ENCODE data around the gene SMAD3. TPM values are rescaled to one million over a fixed set of nuclear protein-coding genes. Genes with fewer than 3 reads are reported as not detected.

The SMAD3 gene
- polyA plus RNA-seq, 4 donors = 42.6 to 62.2 (median 49.6) TPM

- no peak for DNase-seq (ENCODE audit: low read depth in 4 of 4, low spot score in 2 of 4)
Observed at GRCh38 chr15:67035886-67036285, 29.5 kb upstream of the SMAD3 start.

DNA sequence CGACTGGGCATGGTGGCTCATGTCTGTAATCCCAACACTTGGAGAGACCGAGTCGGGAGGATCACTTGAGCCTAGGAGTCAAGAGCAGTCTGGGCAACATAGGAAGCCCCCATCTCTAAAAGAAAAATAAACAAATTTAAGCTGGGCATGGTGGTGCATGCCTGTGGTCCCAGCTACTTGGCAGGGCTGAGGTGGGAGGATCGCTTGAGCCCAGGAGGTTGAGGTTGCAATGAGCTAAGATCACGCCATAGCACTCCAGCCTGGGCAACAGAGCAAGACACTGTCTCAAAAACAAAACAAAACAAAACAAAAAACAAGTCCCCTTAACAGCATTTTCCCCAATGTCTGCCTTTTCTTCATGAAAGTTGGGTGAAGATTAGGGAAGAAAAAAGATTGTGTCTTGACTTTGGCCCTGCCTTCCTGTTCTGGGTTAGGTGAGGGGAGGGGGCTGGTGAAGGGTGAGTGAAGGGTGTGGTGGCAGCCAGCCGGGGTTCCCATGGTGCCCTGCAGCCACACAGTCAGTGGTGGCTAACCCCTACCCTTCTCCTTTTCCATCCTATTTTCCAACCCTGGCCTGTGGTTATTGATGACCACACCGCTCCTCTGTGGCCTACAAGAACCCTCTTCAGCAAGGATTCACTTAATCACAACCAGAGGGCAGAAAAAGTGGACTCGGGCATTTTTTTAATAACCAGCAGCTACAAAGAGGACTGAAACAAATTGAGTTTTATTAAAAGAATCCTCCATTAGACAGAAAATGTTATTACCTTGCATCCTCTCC lies 28.4 kb upstream of the SMAD3 start:
- no peak for DNase-seq (ENCODE audit: low read depth in 4 of 4, low spot score in 2 of 4)

DNA sequence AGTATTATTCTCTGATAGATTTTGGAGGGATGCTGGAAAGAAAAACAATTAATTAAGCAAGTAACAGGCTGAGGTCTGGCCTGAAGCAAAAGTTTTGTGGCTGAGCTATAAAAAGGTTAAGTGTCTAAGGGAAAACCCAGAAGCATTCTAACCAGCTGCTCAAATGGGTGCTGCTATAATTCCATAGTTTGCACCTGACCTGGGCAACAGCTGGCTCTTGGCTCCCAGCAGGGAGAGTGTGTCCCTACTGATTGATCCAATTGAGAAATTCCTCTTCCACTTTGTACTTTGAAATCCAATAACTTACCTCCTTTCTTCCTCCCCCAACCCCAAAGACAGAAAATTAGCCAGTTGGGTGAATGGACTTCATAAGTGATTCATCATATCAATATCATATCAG lies 27.7 kb upstream of the SMAD3 start:
- no peak for DNase-seq (ENCODE audit: low read depth in 4 of 4, low spot score in 2 of 4)

- DNase-seq (ENCODE audit: low read depth in 4 of 4, low spot score in 2 of 4) = no peak
Observed at GRCh38 chr15:67038736-67039135, 26.7 kb upstream of the SMAD3 start.

DNA sequence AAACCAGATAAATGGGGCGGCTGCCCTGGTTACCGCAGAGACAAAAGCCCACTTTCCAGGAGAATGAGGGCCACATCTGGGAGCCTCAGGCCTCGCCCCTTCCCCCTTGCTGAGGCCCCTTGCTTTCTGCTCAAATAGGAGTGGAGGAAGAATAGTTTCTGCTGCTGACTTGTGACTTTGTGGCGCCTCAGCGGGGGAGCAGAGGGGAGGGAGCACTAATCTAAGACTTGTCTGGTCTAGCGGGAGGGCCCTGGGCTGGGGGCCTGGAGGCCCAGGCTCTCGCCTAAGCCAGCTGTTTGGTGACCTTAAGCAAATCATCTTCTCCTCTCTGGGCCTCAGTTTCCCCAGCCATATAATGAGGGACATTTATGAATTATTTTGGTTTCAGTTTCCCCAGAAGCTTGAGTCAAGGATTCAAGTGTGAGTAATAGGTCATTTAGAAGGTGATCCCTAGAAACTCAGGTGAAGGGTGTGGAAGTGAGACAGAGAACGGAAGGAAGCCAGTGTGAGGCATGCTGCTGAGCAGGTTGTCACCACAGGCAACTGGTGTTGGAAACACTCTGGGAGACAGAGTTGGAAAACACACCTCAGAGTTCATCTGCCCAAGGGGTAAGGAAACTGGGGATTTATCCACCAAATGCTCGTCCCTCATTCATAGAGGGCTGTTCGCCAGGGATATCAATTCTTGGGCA lies 25.9 kb upstream of the SMAD3 start:
- DNase-seq (ENCODE audit: low read depth in 4 of 4, low spot score in 2 of 4) = no peak

DNA sequence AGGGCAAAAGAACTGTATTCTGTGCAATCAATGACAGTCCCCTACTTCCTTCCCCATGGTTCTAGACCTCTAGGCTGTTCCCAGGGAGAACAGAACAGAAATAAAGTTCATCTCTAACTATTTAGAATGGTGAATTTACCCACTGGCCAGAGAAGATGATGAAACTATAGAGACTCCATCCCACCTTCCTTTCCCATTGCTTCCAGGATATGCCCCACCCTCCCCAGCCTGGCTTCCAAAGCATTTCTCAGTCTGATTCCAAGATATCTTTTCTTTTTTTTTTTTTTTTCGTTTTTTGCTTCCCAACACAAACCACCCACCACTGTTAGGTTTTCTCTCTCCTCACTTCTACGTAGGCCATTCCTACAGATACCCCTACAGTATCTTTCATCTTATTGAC lies 25.1 kb upstream of the SMAD3 start:
- no peak for DNase-seq (ENCODE audit: low read depth in 4 of 4, low spot score in 2 of 4)

DNA sequence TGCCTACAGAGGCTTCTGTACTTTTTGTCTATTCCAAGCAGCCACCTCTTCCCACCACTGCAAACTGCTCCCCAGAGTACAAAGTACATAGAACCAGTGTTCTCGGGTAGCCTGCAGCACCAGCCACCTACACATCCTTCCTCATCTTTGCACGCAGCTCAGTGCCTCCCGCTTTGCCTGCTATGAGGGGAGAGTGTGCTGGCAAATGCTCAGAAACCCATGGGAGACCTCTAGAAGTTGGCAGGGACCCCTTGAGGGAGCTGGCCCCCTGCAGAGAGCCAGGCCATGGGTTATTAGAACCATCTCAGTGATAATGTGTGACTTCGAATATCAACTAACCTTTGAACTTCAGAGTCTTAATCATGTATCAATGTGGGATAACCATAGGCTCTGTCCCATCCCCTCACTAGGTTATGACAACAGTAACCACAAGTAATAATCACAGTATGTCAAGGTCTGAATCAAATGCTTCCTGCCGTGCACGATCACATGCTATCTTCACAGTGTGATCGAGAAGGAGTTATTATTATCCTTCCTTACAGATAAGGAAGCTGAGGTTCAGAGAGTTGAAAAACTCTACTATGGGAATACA lies 22.8 kb upstream of the SMAD3 start:
- no peak for DNase-seq (ENCODE audit: low read depth in 4 of 4, low spot score in 2 of 4)

DNA sequence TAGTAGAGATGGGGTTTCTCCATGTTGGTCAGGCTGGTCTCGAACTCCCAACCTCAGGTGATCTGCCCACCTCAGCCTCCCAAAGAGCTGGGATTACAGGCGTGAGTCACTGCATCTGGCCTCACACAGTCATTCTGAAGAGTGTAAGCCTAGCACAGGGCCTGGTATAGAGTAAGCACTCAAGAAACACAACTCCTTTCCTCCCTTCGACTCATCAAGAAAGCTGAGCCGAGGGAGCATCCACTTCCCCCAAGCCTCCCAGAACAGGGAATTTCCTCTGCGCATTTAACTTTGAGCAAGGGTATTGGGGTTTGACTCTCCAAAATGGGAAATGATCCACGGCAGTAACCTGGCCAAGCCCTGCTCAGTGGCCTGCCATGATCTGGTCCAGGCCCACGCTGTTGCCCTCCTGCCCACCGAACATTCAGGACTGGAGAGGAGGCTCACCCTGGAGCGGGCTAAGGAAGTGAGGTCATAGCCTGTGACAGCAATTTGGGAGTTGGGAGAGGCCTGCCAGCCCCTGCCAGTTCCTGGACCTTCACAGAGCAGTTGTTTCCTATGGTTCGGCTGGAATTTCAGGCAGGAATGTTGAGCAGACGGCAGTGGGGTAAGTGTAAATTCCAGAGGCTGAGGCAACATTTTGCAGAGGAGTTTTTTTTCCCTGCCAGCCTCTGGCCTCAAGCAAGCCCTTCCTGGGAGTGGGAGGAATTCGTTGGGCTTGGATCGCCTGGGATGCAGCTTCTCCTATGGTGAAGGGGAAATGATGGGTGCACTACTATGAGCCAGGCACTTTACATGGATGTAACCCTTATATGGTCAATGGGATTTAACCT lies 21.2 kb upstream of the SMAD3 start:
- no peak for DNase-seq (ENCODE audit: low read depth in 4 of 4, low spot score in 2 of 4)

- no peak for DNase-seq (ENCODE audit: low read depth in 4 of 4, low spot score in 2 of 4)
Observed at GRCh38 chr15:67047149-67047661, 18.2 kb upstream of the SMAD3 start.

GRCh38 chr15:67048281-67049279 lies 16.8 kb upstream of the SMAD3 start:
- DNase-seq (ENCODE audit: low read depth in 4 of 4, low spot score in 2 of 4) = no peak

GRCh38 chr15:67049351-67050044 lies 15.9 kb upstream of the SMAD3 start:
- no peak for DNase-seq (ENCODE audit: low read depth in 4 of 4, low spot score in 2 of 4)

- DNase-seq (ENCODE audit: low read depth in 4 of 4, low spot score in 2 of 4) = no peak
Observed at GRCh38 chr15:67050062-67050461, 15.3 kb upstream of the SMAD3 start.

- DNase-seq (ENCODE audit: low read depth in 4 of 4, low spot score in 2 of 4) = no peak
Observed at GRCh38 chr15:67050522-67051087, 14.8 kb upstream of the SMAD3 start.

GRCh38 chr15:67051088-67052045 lies 14.0 kb upstream of the SMAD3 start:
- no peak for DNase-seq (ENCODE audit: low read depth in 4 of 4, low spot score in 2 of 4)

DNA sequence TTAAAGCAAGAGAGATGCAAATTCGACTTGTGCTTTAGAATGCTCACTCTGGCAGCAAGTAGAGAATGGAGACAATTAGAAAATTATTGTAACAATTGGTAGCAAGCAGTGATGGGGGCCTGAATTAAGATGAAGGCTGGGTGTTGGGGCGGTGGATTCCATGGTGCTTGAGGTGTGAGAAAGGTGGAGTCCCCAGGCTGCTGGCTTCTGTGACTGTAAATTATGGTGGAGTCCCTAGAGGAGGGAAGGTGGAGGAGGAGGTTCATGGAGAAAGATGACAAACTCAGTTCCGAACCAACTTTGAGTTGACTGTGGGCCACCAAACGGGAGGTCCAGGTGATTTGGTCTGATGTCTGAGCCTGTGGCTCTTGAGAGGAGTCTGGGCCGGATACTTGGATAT lies 10.7 kb upstream of the SMAD3 start:
- no peak for DNase-seq (ENCODE audit: low read depth in 4 of 4, low spot score in 2 of 4)

DNA sequence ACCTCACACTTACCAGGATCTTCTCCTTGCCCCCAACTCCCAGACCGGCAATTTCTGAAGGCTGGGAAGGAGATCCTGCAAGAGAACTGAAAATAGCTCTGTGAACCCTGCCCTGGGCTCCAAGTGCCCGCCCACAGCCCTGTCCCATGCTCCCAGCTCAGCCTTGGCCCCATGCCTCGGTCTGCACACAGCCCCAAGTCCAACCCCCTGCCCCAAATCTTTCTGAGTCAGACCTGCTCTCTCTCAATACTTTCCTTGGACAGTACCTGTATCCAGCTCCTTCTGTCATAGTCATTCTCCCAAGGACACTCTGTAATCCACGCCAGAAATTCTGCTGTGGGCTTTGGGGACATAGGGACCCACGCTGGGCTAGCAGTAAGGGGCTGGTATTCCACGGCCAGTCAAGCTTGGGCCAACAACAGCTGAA lies 6.3 kb upstream of the SMAD3 start:
- DNase-seq (ENCODE audit: low read depth in 4 of 4, low spot score in 2 of 4) = no peak

DNA sequence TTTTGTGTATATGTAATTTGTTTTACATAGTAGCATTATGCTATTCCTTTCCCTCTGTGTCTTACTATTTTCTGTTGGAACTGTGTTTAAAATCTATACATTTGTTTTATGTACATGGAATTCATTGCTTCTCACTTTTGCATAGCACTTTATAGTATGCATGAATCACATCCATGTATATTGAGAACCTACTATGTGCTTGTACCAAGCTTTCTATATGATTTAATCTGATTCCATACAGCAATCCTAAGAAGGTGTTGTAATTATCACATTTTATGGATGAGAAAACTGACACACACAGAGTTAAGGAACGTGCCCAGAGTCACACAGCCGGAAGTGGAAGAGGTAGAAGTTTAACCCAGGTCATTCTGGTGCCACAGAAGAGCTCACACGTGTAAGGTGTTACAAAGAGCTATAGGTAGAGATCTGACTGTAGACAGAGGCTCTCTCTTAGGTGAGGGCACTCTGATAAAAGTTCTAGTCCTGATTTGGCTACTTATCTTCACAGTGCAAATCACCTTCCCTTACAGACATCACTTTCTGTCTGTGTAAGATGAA lies 3.5 kb upstream of the SMAD3 start:
- DNase-seq (ENCODE audit: low read depth in 4 of 4, low spot score in 2 of 4) = no peak

Data from left renal cortex interstitium (tissue), 4 donors.